Spinal cord (tissue), 10 donors: ENCODE measurements around the gene CFAP119. TPM values are rescaled to one million over a fixed set of nuclear protein-coding genes. Genes with fewer than 3 reads are reported as not detected.
A peak's percentile ranks its signal among the peaks of the same experiment; 100 is the strongest.
"Not testable (repeated sequence)": the region's sequence is repeated elsewhere in the genome, so short reads cannot be mapped to it uniquely, and the experiment has no call there.

Experiments
- DNase-seq, 6 donors: peaks; one replicate each; pipeline versions ENCODE4 v3.0.0 to v3.0.0-alpha.2; 2013 to 2015; ENCODE audit warnings: low spot score in 6 of 6, low read depth in 4 of 6
- H3K27ac ChIP-seq: one replicate; pipeline ENCODE4 v1.5.1; 2013; ENCODE audit warnings: low read depth, low read length, control low read depth
- H3K27me3 ChIP-seq: one replicate; pipeline ENCODE4 v1.6.1; 2013; ENCODE audit warnings: low read length; ENCODE audit not compliant: control insufficient read depth, insufficient read depth
- H3K36me3 ChIP-seq: one replicate; pipeline ENCODE4 v1.6.1; 2013; ENCODE audit warnings: low read length; ENCODE audit not compliant: control insufficient read depth, insufficient read depth
- H3K4me1 ChIP-seq: one replicate; pipeline ENCODE4 v1.6.1; 2013; ENCODE audit warnings: low read length; ENCODE audit not compliant: control insufficient read depth, insufficient read depth
- H3K4me3 ChIP-seq: one replicate; pipeline ENCODE4 v1.5.1; 2013; ENCODE audit warnings: low read depth, low read length, control low read depth
- H3K9me3 ChIP-seq: one replicate; pipeline ENCODE4 v1.6.1; 2013; ENCODE audit warnings: low read length; ENCODE audit not compliant: control insufficient read depth, insufficient read depth
- WGBS: methylation state at CpG from one replicate; pipeline ENCODE4 v1.1.5; 2013; ENCODE audit warnings: missing lambda C conversion rate; ENCODE audit not compliant: insufficient coverage; 5-methylcytosine and 5-hydroxymethylcytosine counted together
- long read RNA-seq, 4 donors: transcript quantifications; one replicate each; lab custom pipeline, GENCODE V29; 2026
- polyA plus RNA-seq, 2 donors: library from polyadenylated mRNA; unstranded; fragments of 120-200 nt; gene quantifications; one replicate each; pipeline ENCODE4 v1.2.1, GENCODE V29; 2013; ENCODE audit not compliant: insufficient read length in 2 of 2
- total RNA-seq, 2 donors: library from RNA; depleted of rRNA in 1 of 2; stranded (reverse); fragments of 120-200 nt in 1 of 2; fragments of >200 nt in 1 of 2; gene quantifications; one replicate each; pipeline versions ENCODE4 v1.2.3 to v1.2.4, GENCODE V29; 2013 to 2014
- donor health status: healthy.

CFAP119 gene
- total RNA-seq = 10 to 100 TPM in 1 of 2 donors, 1 to 10 TPM in 1; 3.3 to 11.2 TPM
- 10 to 100 TPM; 16.0 to 19.1 TPM for polyA plus RNA-seq
- long read RNA-seq, donor 1, partial matches to known transcripts = 0 of 2 reads
- long read RNA-seq, donor 1, other reads (novel, unspliced or antisense) = 0 of 2 reads
- long read RNA-seq, donor 2, partial matches to known transcripts = 0 of 11 reads
- long read RNA-seq, donor 2, other reads (novel, unspliced or antisense) = 11 of 11 reads
- long read RNA-seq, donor 3 = 0 reads
- long read RNA-seq, donor 4 = 0 reads

- H3K4me1 ChIP-seq = peaks cover 29% of the 10 kb centered on the region
- no peaks in the 10 kb centered on the region for H3K27me3 ChIP-seq
- DNase-seq = peak; percentile 95 to 100 (median 98)
- peak within 1 kb of the TSS; percentile 69 for H3K27ac ChIP-seq
- H3K4me3 ChIP-seq = peak within 1 kb of the TSS; percentile 91
- under 1% methylated on average over 51 of the region's 60 CpGs for WGBS
- H3K9me3 ChIP-seq = no peaks in the 10 kb centered on the region
- peaks cover 69% of the 10 kb centered on the region for H3K36me3 ChIP-seq
These were observed at the start of gene CFAP119, which contains the start of gene RNF40 for GRCh38 chr16:30761928-30762902. Gene CFAP119 (minus strand): TSS chr16:30762062. CDS start chr16:30761748, 314 bp downstream. Gene RNF40 (plus strand): TSS chr16:30762322. CDS start chr16:30762546, 224 bp downstream.

DNA sequence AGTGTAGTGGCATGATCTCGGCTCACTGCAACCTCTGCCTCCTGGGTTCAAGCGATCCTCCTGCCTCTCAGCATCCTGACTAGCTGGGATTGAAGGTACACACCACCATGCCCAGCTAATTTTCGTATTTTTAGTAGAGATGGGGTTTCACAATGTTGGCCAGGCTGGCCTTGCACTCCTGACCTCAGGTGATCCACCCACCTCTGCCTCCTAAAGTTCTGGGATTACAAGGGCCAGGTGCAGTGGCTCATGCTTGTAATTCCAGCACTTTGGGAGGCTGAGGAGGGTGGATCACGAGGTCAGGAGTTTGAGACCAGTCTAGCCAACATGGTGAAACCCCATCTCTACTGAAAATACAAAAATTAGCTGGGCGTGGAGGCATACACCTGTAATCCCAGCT is 47.8 kb upstream of the CFAP119 start:
- H3K36me3 ChIP-seq, H3K27ac ChIP-seq, H3K27me3 ChIP-seq, DNase-seq, H3K4me3 ChIP-seq, H3K9me3 ChIP-seq: not testable (repeated sequence)
- peaks cover 36% of the 10 kb centered on the region for H3K4me1 ChIP-seq
- 80% methylated on average over 2 of the region's 5 CpGs for WGBS

DNA sequence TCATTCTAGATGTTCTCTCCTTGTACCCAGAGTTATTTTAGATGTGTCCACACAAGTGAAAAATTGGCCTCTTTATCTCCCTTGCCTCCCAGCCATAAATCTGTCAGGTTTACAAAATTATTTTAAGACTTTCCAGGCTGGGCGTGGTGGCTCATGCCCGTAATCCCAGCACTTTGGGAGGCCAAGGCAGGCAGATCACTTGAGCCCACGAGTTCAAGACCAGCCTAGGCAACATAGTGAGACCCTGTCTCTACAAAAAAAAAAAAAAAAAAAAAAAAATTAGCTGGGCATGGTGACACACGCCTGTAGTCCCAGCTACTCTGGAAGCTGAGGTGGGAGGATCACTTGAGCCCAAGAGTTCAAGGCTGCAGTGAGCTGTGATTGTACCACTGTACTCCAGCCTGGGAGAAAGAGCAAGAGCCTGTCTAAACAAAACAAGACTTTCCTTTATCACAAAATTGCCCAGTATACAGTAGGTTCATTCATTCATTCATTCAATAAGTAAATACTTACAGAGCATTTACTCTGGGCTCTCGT is 47.1 kb upstream of the CFAP119 start:
- not testable (repeated sequence) for H3K27ac ChIP-seq, H3K27me3 ChIP-seq, H3K36me3 ChIP-seq, H3K4me3 ChIP-seq, H3K9me3 ChIP-seq, DNase-seq
- WGBS = 53% methylated on average over 3 of the region's 5 CpGs
- peaks cover 30% of the 10 kb centered on the region for H3K4me1 ChIP-seq

DNA sequence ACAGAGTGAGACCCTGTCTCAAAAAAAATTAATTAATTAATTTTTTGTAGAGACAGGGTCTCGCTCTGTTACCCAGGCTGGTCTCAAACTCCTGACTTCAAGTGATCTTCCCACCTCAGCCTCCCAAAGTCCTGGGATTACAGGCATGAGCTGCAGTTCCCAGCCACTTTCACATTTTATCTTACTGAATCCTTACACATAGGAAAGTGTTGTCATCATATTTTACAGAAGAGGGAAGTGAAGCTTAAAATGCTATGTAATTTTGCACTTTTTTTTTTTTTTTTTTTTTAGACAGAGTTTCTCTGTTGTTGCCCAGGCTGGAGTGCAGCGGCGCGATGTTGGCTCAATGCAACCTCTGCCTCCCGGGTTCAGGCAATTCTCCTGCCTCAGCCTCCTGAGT is 46.3 kb upstream of the CFAP119 start:
- WGBS = 96% methylated on average over 4 of the region's 5 CpGs

GRCh38 chr16:30805370-30806169 is 43.7 kb upstream of the CFAP119 start:
- peak overlapping the region; percentile 93 for H3K27ac ChIP-seq
- under 1% methylated on average over 62 of the region's 62 CpGs for WGBS
- H3K9me3 ChIP-seq = no peaks in the 10 kb centered on the region
- H3K36me3 ChIP-seq = no peaks in the 10 kb centered on the region
- DNase-seq = peak in 4 of 6 donors; percentile 65 to 95 (median 85)
- peaks cover 27% of the 10 kb centered on the region for H3K4me1 ChIP-seq
- H3K4me3 ChIP-seq = peak overlapping the region; percentile 85
- no peaks in the 10 kb centered on the region for H3K27me3 ChIP-seq

More for the DNA sequence above, 46.3 kb upstream of the CFAP119 start:
- H3K9me3 ChIP-seq = no peaks in the 10 kb centered on the region
- DNase-seq = no peak
- H3K36me3 ChIP-seq = no peaks in the 10 kb centered on the region
- H3K27ac ChIP-seq = no peak overlapping the region
- H3K4me3 ChIP-seq = no peak overlapping the region
- H3K27me3 ChIP-seq = no peaks in the 10 kb centered on the region
- H3K4me1 ChIP-seq = peaks cover 27% of the 10 kb centered on the region

- no peak for DNase-seq
- no peaks in the 10 kb centered on the region for H3K36me3 ChIP-seq
These were observed 43.2 kb upstream of the CFAP119 start for GRCh38 chr16:30805056-30805369.

GRCh38 chr16:30802936-30803335 is 41.1 kb upstream of the CFAP119 start:
- Histone ChIP-seq H3K4me1 (peaks cover 27% of the 10 kb centered on the region), H3K36me3 (no peaks in the 10 kb centered on the region), H3K27ac (no peak overlapping the region), H3K4me3 (no peak overlapping the region), H3K27me3 (no peaks in the 10 kb centered on the region), H3K9me3 (no peaks in the 10 kb centered on the region)
- no CpG with 5 or more reads among the region's 3 CpGs for WGBS
- DNase-seq = no peak

More at GRCh38 chr16:30805056-30805369, 43.2 kb upstream of the CFAP119 start:
- Histone ChIP-seq H3K27me3 (no peaks in the 10 kb centered on the region), H3K9me3 (no peaks in the 10 kb centered on the region), H3K4me1 (peaks cover 27% of the 10 kb centered on the region), H3K4me3 (peak overlapping the region; percentile 85), H3K27ac (peak overlapping the region; percentile 93)
- WGBS = 85% methylated on average over 3 of the region's 8 CpGs

DNA sequence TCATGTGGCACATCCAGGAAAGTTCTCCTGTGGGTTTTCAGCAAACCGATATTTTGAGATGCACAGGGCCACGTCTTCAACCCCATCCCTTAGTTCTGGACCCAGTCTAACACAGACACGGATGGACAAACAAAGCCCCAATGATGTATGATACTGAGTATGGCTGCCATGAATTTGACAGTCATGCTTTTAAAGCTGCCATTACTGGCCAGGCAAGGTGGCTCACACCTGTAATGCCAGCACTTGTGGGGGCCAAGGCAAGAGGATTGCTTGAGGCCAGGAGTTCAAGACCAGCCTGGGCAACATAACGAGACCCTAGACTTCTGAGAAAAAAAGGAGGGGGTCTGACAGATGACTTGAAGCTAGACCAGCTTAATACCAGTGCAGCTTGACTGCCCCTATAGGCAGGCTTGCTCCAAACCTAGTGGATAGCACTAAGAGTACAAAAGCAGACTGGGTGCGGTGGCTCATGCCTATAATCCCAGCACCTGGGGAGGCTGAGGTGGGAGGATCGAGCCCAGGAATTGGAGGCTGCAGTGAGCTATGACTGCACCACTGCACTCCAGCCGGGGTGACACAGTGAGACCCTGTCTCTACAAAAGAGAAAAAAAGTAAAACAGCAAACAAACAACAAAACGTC is 35.9 kb upstream of the CFAP119 start:
- Histone ChIP-seq H3K4me1 (no peaks in the 10 kb centered on the region), H3K27me3 (no peaks in the 10 kb centered on the region), H3K4me3 (no peak overlapping the region), H3K27ac (no peak overlapping the region), H3K36me3 (no peaks in the 10 kb centered on the region), H3K9me3 (no peaks in the 10 kb centered on the region)
- WGBS = 70% methylated on average over 4 of the region's 8 CpGs
- DNase-seq = no peak
